Activated CD8-positive, alpha-beta memory T cell treated with anti-CD3 and anti-CD28 coated beads, Interleukin-2, amount 50 U/mL, for 48 hours (primary cell): ENCODE data around the gene CRNN.

Experiments used
- DNase-seq: peaks from one replicate; pipeline ENCODE4 v3.0.0-alpha.2; 2020

The CRNN gene

DNA sequence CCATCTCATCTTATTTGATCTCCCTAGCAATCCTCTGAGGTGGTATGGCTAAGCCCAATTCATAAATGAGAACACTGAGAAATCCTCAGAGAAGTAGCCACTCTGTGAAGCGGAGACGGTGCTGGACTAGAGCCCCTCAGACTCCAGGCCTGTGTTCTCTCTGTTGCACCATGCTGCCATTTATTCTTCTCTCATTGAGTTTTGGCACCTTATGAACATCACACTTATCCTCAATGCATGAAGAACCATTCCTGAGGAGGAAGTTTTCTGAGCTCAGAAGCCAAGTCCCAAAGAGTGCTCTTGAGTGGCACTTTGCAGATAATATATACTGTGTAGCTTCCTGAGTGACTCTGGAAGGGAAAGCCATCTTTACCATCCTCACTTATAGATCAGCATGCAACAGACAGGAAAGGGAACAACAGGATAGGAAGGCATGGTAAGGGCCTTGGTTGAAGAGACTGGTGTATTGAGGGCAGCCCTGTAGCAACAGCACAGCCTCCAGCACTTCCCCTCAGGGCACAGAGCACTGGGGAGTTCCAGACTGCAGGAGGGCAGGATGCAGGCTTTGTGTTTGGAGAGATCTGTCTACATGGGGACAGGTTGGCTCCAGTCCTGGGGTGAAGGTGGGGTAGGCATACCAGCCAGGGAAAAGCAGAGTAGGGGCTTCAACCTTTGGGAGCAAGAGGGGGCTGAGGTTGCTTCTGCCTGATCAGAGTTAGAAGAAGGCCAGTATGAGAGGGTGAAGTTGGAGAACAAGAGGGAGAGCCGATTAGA, 1.6 kb upstream of the CRNN start:
- no peak for DNase-seq

- DNase-seq = no peak
Measured at GRCh38 chr1:152412756-152413155, 1.3 kb downstream of the CRNN start.

GRCh38 chr1:152411134-152411533, 2.9 kb downstream of the CRNN start:
- DNase-seq = no peak

- DNase-seq = no peak
Measured at GRCh38 chr1:152410599-152410998, 3.5 kb downstream of the CRNN start.

GRCh38 chr1:152410028-152410427, 4.0 kb downstream of the CRNN start:
- DNase-seq = no peak

- DNase-seq = no peak
Measured at GRCh38 chr1:152408664-152409063, 5.4 kb downstream of the CRNN start.

GRCh38 chr1:152398812-152399698, 15.0 kb downstream of the CRNN start:
- DNase-seq = no peak

GRCh38 chr1:152397474-152397873, 16.6 kb downstream of the CRNN start:
- DNase-seq = no peak

DNA sequence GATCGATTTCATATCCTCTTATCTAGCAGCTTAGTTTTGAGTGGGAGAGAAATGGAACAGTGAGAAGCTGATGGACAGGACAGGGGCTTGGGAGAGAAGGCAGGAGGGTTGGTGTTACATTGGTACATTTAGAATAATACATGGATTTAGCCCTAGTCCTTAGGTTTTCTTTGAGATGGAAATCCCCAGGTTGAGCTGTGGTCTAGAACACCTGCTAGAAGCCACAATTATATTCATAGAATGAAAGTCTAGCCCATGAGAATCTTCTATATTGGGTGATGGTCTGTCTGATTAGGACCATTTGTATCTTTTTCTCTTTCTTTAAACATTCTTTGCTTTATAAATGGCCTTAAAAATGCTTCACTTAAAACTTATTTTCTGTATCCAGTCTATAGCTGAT, 19.9 kb downstream of the CRNN start:
- no peak for DNase-seq

DNA sequence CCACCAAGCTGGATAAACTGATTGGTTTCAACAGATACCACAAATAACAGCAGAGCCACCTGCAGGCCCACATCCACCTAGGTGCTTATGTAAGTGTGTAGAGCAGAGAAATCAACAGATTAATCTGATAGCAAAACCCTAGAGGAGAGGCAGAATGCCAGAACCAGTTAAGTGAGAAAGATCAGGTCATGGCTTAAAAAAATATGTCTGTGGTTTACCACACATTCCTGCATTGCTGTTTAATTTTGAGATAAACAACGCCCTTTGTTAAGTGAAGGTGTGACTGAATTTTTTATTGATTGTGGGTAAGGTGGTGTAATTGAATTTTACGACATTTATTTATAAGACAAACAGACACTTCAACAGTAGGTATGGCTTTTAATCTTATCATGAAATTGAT, 21.2 kb downstream of the CRNN start:
- DNase-seq = no peak

- no peak for DNase-seq
Measured at GRCh38 chr1:152388889-152389288, 25.2 kb downstream of the CRNN start.

GRCh38 chr1:152386940-152387339, 27.1 kb downstream of the CRNN start:
- no peak for DNase-seq

GRCh38 chr1:152380932-152381331, 33.1 kb downstream of the CRNN start:
- DNase-seq = no peak

GRCh38 chr1:152374451-152374850, 39.6 kb downstream of the CRNN start:
- no peak for DNase-seq

- no peak for DNase-seq
Measured at GRCh38 chr1:152372672-152373071, 41.4 kb downstream of the CRNN start.

DNA sequence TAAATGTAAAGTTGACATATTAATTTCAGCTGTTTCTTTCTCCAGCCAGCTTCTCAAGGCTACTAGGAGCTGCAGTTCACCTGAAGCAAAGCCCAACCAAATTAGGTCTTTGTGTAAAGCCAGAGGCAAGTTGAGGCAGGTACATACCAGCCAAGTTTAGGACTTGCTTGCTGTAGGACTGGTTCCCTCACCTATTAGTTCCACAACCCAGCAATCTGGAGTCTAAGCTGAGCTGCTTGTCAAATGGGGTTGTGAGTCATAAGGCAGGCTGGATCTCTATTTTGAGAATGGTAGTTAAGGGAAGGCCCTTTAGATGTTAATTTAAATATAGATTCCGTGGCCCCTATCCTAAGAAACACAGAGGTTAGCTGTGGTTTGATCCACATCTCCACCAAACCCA, 46.6 kb downstream of the CRNN start:
- DNase-seq = no peak

DNA sequence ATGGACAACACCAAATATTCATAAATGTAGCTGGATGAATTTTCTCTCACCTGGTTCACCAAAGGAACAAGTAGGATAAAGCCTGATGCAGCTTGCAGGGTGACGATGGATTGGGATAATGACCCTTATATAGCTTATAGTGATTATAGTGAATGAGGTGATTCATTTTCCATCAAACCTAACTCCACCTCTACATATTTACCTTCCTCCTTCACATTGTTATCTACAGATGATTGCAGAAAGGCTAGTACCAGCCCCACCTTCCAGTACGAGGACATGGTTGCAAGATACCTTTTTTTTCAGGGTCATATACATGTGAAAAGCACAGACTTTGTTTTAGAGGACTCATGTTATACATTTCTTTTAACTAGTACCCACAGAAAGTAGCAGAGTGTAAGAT, 54.2 kb downstream of the CRNN start, which contains the start of gene FLG2:
Gene FLG2, minus strand, starts transcription at position 101 of the 400 bp plus-strand sequence. CDS start 1,122 bp downstream, outside the sequence.
- no peak for DNase-seq
